GM12874 (cell line): ENCODE data around the gene PHC3.

ENCODE experiments used
- CTCF ChIP-seq: IDR thresholded peaks from 2 replicates; pipeline ENCODE4 v1.5.1; 2011; ENCODE audit warnings: low read depth, mild to moderate bottlenecking, control low read depth, low read length, moderate library complexity; ENCODE audit not compliant: insufficient read depth

Gene PHC3

DNA sequence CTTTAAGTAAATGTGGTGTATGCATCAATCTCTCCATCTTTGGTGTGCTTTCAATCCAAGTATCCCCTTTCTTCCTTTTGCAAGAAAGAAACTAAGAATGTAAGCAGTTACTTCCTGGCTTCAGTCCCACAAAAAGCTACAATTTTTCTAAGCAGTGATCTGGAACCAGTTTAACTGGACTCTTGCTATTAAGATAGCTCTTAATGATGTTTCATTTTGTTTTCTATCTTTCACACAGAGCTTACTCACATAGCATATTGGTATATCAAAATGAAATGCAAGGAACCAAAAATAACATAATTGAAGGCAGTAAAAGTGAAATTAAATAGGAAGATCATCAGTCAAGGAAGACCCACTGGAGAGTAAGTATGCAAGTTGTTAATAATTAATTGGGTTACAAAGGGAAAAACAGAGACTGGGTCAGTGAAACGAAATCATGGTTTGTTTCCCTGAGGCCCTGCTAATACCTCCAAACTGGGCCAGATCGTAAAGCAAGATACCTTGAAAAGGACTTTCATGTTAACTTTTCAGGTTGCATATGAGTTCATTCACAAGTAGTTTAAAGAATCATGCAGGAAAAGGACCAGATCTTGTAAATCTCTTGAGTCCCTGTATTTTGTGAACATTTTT lies 101.9 kb downstream of the PHC3 start:
- TF ChIP-seq CTCF = no peak

- TF ChIP-seq CTCF = 0 out of 2 replicates have a peak, but pooled peaks have one; percentile 21
Observed at GRCh38 chr3:170078620-170079281, 102.8 kb downstream of the PHC3 start.

GRCh38 chr3:170077361-170077760 lies 104.2 kb downstream of the PHC3 start:
- no peak for TF ChIP-seq CTCF

DNA sequence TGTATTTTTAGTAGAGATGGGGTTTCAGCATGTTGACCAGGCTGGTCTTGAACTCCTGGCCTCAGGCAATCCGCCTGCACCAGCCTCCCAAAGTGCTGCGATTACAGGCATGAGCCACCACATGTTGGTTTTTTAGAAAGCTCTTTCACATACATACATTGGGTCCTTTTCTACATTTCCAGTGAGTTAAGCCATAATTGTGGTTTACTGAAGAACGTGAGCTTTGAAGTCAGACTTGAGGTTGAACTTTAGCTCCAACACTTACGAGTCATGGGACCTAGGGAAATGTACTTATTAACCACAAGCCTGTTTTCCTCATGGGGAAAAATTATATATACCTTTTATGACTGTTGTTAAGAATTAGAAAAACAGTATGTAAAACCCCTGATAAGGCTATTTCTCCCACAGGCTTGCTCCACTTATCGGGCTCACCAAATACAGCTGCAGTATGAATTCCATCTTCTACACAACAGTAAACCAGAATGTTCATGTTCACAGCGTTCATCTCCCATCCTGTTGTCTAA lies 104.8 kb downstream of the PHC3 start:
- no peak for TF ChIP-seq CTCF

- no peak for TF ChIP-seq CTCF
Observed at GRCh38 chr3:170075441-170076091, 106.0 kb downstream of the PHC3 start.

GRCh38 chr3:170064108-170064507 lies 117.4 kb downstream of the PHC3 start:
- no peak for TF ChIP-seq CTCF

- TF ChIP-seq CTCF = no peak
Observed at GRCh38 chr3:170063691-170064090, 117.8 kb downstream of the PHC3 start.
